K562 (cell line): ENCODE measurements around the gene TBC1D10A. TPM values are rescaled to one million over a fixed set of nuclear protein-coding genes. Genes with fewer than 3 reads are reported as not detected.

Experiments used
- ATAC-seq: fragments of 200-7000 bp; cut with Tn5 transposase; 3 replicates; pipeline ENCODE4 v1.9.1; 2020; ENCODE audit warnings: moderate library complexity
- BruUV-seq: library from RNA; stranded (reverse); fragments of 400-500 nt; replicated peaks from 2 replicates; lab custom pipeline; 2021; lab: Mats Ljungman, UMichigan
- CTCF ChIA-PET: fragments of 300-600 bp; formaldehyde crosslinking; extraction: SDS; loops from one replicate; lab custom pipeline; 2021; ENCODE audit warnings: low intra/inter-chr PET ratio; lab: Yijun Ruan, JAX
- POLR2A ChIA-PET: fragments of 300-600, 350-650 bp; sonication (Branson Sonifier 250); formaldehyde crosslinking; extraction: SDS; loops from one replicate; lab custom pipeline; 2021; ENCODE audit warnings: antibody characterized with exemption, inconsistent platforms; lab: Yijun Ruan, JAX
- DNase-seq, 4 experiments: peaks; one replicate each; pipeline versions ENCODE4 v3.0.0 to v3.0.0-alpha.2; 2011 to 2018; ENCODE audit warnings: low spot score in 3 of 4, mixed read lengths in 3 of 4; ENCODE audit errors: extremely low read depth in 1 of 4
- FAIRE-seq: peaks from 2 replicates; lab custom pipeline; 2011; peaks lifted over from hg19 to GRCh38; lab: Jason Lieb, UNC
- H2AFZ ChIP-seq: 2 replicates; pipeline ENCODE4 v1.6.0; 2011; ENCODE audit warnings: low read depth, low read length, control low read depth, inconsistent platforms
- H3K27ac ChIP-seq: fragments of 200-600 bp; 3 replicates; pipeline ENCODE4 v1.8.0; 2011; ENCODE audit warnings: low read depth, mild to moderate bottlenecking, control low read depth, inconsistent platforms, low read length, moderate library complexity, mixed read lengths; ENCODE audit errors: extremely low read depth
- H3K27me3 ChIP-seq, 2 experiments: fragments of 300-600 bp in 1 of 2; 2 replicates in 1 of 2; 3 replicates in 1 of 2; pipeline versions ENCODE4 v1.6.0 to v1.8.0; 2011; ENCODE audit warnings: inconsistent platforms in 2 of 2, low read length in 2 of 2, mild to moderate bottlenecking in 1 of 2, mixed read lengths in 1 of 2, moderate library complexity in 1 of 2; ENCODE audit not compliant: control insufficient read depth in 2 of 2, insufficient read depth in 2 of 2
- H3K36me3 ChIP-seq: fragments of 300-600 bp; 3 replicates; pipeline ENCODE4 v1.8.0; 2011; ENCODE audit warnings: mild to moderate bottlenecking, low read length, inconsistent platforms; ENCODE audit not compliant: control insufficient read depth, insufficient read depth
- H3K4me1 ChIP-seq, 2 experiments: fragments of 200-600 bp in 1 of 2; replicated peaks in 1 of 2; 2 replicates in 1 of 2; 3 replicates in 1 of 2; pipeline versions ENCODE4 v1.5.1 to v1.8.0; 2011; ENCODE audit warnings: inconsistent platforms in 2 of 2, low read length in 2 of 2, mild to moderate bottlenecking in 1 of 2, mixed read lengths in 1 of 2, moderate library complexity in 1 of 2; ENCODE audit not compliant: control insufficient read depth in 2 of 2, insufficient read depth in 2 of 2
- H3K4me2 ChIP-seq: 2 replicates; pipeline ENCODE4 v1.6.1; 2011; ENCODE audit warnings: low read length, control low read depth, inconsistent platforms, mixed read lengths; ENCODE audit not compliant: insufficient read depth
- H3K4me3 ChIP-seq: fragments of 200-600 bp; sonication (generic), shearing (Covaris generic); 2 replicates; pipeline ENCODE4 v1.5.1; 2016; ENCODE audit warnings: control low read depth, inconsistent platforms
- H3K79me2 ChIP-seq: fragments of 200-600 bp; 3 replicates; pipeline ENCODE4 v1.8.0; 2011; ENCODE audit warnings: low read length, inconsistent platforms; ENCODE audit not compliant: control insufficient read depth, insufficient read depth
- H3K9ac ChIP-seq, 2 experiments: 2 replicates each; pipeline versions ENCODE4 v1.6.0 to v1.6.1; 2011; ENCODE audit warnings: low read depth in 2 of 2, low read length in 2 of 2, control low read depth in 1 of 2, inconsistent platforms in 1 of 2, mild to moderate bottlenecking in 1 of 2, mixed read lengths in 1 of 2; ENCODE audit not compliant: insufficient read depth in 1 of 2
- H3K9me1 ChIP-seq: one replicate; pipeline ENCODE4 v1.6.0; 2011; ENCODE audit warnings: inconsistent platforms, mild to moderate bottlenecking, low read length, moderate library complexity; ENCODE audit not compliant: control insufficient read depth, insufficient read depth
- H3K9me3 ChIP-seq: replicated peaks from 2 replicates; pipeline ENCODE4 v1.5.1; 2011; ENCODE audit warnings: low read depth, low read length, inconsistent platforms; ENCODE audit not compliant: control insufficient read depth, insufficient read depth
- H4K20me1 ChIP-seq: replicated peaks from 2 replicates; pipeline ENCODE4 v1.6.1; 2011; ENCODE audit warnings: low read length, inconsistent platforms, mixed read lengths; ENCODE audit not compliant: control insufficient read depth, insufficient read depth
- CREM ChIP-seq: IDR thresholded peaks from 2 replicates; pipeline ENCODE4 v1.6.1; 2014; ENCODE audit warnings: antibody characterized with exemption, low read depth
- ETV1 ChIP-seq: fragments of 450-650 bp; conservative IDR thresholded peaks from 2 replicates; pipeline ENCODE4 v1.6.1; 2016; ENCODE audit warnings: missing genetic modification characterization, control low read depth, low read depth, missing compliant biosample characterization
- ETV6 ChIP-seq, 3 experiments: fragments of 150-350 bp in 1 of 3; sonication (generic) in 1 of 3; formaldehyde crosslinking in 1 of 3; IDR thresholded peaks; 2 replicates each; pipeline versions ENCODE4 v1.6.1 to v1.8.0; 2014 to 2022; ENCODE audit warnings: borderline replicate concordance in 2 of 3, low read depth in 2 of 3, antibody characterized with exemption in 1 of 3, low read length in 1 of 3, mild to moderate bottlenecking in 1 of 3, missing genetic modification reagents in 1 of 3
- HDAC3 ChIP-seq: fragments of 450-650 bp; IDR thresholded peaks from 2 replicates; pipeline ENCODE4 v1.6.1; 2018; ENCODE audit warnings: borderline replicate concordance, mild to moderate bottlenecking, moderate library complexity; ENCODE audit not compliant: partially characterized antibody
- HMG20B ChIP-seq: fragments of 250-450 bp; sonication (Bioruptor Pico); IDR thresholded peaks from 2 replicates; pipeline ENCODE4 v1.5.0; 2021; ENCODE audit warnings: mild to moderate bottlenecking
- RBM39 ChIP-seq: fragments of 200-400 bp; formaldehyde crosslinking; optimal IDR thresholded peaks from 2 replicates; pipeline ENCODE3; 2018; ENCODE audit warnings: low read depth, low read length
- SPI1 ChIP-seq: IDR thresholded peaks from 2 replicates; pipeline ENCODE4 v1.6.1; 2011; ENCODE audit warnings: low read depth, low read length, control low read depth, borderline replicate concordance
- ZNF431 ChIP-seq: sonication (generic); formaldehyde crosslinking; IDR thresholded peaks from 2 replicates; pipeline ENCODE4 v1.8.0; 2022; ENCODE audit warnings: mild to moderate bottlenecking, missing genetic modification reagents
- WGBS: fragments of 100-300 bp; shearing (Covaris generic); methylation state at CpG from one replicate; pipeline ENCODE4 v1.1.6; 2016; ENCODE audit warnings: low coverage, mixed read lengths; ENCODE audit not compliant: insufficient coverage; ENCODE audit errors: missing lambda C conversion rate; 5-methylcytosine and 5-hydroxymethylcytosine counted together
- in situ Hi-C: fragments of 300-500 bp; cut with MboI; formaldehyde crosslinking; loops from 4 replicates; pipeline ENCODE4 v1.15.0; 2018; ENCODE audit warnings: inconsistent platforms, mixed read lengths
- intact Hi-C: fragments of 100-400 bp; cut with micrococcal nuclease; formaldehyde crosslinking; loops from 2 replicates; pipeline ENCODE4 v1.14.2; 2022
- polyA plus RNA-seq, 8 experiments: library from polyadenylated mRNA; depleted of rRNA in 4 of 8; stranded (reverse) in 5 of 8; unstranded in 3 of 8; fragments of >200 nt; fragmentation: Nextera tagmentation in 2 of 8; fragmentation: Illumina TruSeq in 1 of 8; extraction: Ambion mirVana in 2 of 8; extraction: Trizol in 1 of 8; gene quantifications; 2 replicates each; pipeline versions ENCODE4 v1.2.1 to v1.2.3, GENCODE V29; 2011 to 2014; ENCODE audit warnings: inconsistent platforms in 1 of 8, missing spikeins in 1 of 8
- total RNA-seq, 7 experiments: library from RNA; depleted of rRNA in 6 of 7; stranded (reverse); fragments of >200 nt in 6 of 7; fragmentation: Illumina TruSeq in 2 of 7; extraction: Trizol in 2 of 7; gene quantifications; 2 replicates each; pipeline versions ENCODE4 v1.2.1 to v1.2.3, GENCODE V29; 2011 to 2021; ENCODE audit warnings: low replicate concordance in 1 of 7

The TBC1D10A gene
- total and polyA plus RNA-seq, 9 of the 15 experiments (the other 6 are each of a cell fraction or from before 2014, with no cell fraction given), result 0.13 to 10.4 (median 4.6) TPM

DNA sequence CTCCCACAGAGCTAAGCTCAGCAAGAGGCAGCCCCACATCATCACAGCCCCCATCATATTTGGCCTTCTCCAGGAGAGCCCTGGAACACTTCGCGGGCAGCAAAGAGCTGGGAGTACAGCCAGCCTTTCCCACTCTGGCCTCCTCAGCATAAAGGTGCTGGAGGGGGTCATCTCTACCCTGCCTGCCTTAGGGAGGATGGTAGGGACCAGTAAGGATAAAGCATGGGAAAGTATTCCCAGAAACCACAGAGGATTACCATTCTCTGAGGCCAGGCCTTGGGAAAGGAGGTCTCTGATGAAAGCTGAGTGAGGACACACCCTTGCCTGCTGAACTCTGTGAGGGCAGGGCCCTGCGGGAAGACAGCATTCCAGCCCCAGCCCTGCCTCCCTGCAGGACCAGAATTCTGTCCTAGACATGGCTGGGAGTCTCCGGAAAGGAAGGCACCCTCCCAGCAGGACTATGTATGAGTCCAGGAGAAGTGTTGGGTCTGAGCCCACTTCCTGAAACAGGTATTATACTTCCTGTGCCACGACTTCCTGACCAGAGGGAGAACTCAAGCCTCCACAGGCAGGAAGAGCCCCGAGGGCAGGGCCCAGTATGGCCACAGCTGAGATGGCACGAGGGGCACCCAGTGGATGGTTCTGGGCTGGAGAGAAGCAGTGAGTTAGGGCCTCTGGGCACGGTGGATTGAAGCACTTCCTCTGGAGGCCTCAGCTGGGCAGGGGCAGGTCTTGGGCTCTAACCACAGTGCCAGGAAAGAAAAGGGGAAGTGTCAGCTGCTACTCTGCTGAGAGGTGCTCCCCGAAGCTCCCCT lies 24.5 kb downstream of the TBC1D10A start:
- H3K4me2 ChIP-seq, result no peak overlapping the region
- H3K9me3 ChIP-seq, result no peaks in the 10 kb centered on the region
- no peak overlapping the region for H3K4me3 ChIP-seq
- H3K27me3 ChIP-seq, result no peaks in the 10 kb centered on the region
- peaks cover 5 to 23% of the 10 kb centered on the region in 2 experiments; a peak in 4 of 5 replicates for H3K4me1 ChIP-seq
- ChIA-PET CTCF (no interaction called here), POLR2A (interaction anchor here (0.9 to 1.0 kb wide), 2 partner anchors 11 to 12 kb away, joined by 5 to 7 read pairs; partner anchors contain the start of gene CASTOR1)
- intact Hi-C loops (no loop called here), in situ Hi-C loops (no loop called here)
- no peak overlapping the region for H2AFZ ChIP-seq
- H3K79me2 ChIP-seq, result peaks cover 10% of the 10 kb centered on the region
- peaks cover 12% of the 10 kb centered on the region; the same call in 1 of the 3 replicates for H3K36me3 ChIP-seq
- no peaks in the 10 kb centered on the region; the same call in 1 of the 2 replicates for H4K20me1 ChIP-seq
- no peak for ATAC-seq
- no peak for DNase-seq
- peak overlapping the region in 1 of 2 experiments; percentile 76; a peak in 2 of 4 replicates for H3K9ac ChIP-seq
- peak; percentile 82 for TF ChIP-seq SPI1
- no peak for TF ChIP-seq ETV6 (IDR thresholded peaks at IDR 0.05; ENCODE audit: borderline replicate concordance in 1 of 2, low read depth in 2 of 2, low read length in 1 of 2)
- TF ChIP-seq ETV6 (CRISPR knock-in tag; IDR thresholded peaks at IDR 0.05; ENCODE audit: borderline replicate concordance), result no peak
- 73% methylated on average over 7 of the region's 9 CpGs for WGBS
- H3K27ac ChIP-seq, result no peak overlapping the region
- BruUV-seq, result no TSS peak
- H3K9me1 ChIP-seq, result no peaks in the 10 kb centered on the region
- no peak for FAIRE-seq

- H3K9me1 ChIP-seq, result no peaks in the 10 kb centered on the region
- FAIRE-seq (no peak), ATAC-seq (no peak), DNase-seq (no peak)
- no peak overlapping the region for H3K9ac ChIP-seq
- no TSS peak for BruUV-seq
- H3K4me1 ChIP-seq, result no peaks in the 10 kb centered on the region
- no peaks in the 10 kb centered on the region for H4K20me1 ChIP-seq
- CTCF ChIA-PET, result no interaction called here
- in situ Hi-C loops (no loop called here), intact Hi-C loops (no loop called here)
- H3K79me2 ChIP-seq, result no peaks in the 10 kb centered on the region
- no peaks in the 10 kb centered on the region for H3K9me3 ChIP-seq
- no peak overlapping the region for H3K27ac ChIP-seq
- no peak overlapping the region for H3K4me3 ChIP-seq
- no peak for TF ChIP-seq ZNF431
- TF ChIP-seq RBM39, result no peak
- TF ChIP-seq ETV1 (tag), result no peak
- TF ChIP-seq HDAC3, result no peak
- no peak for TF ChIP-seq HMG20B (CRISPR knock-in tag)
- no peak for TF ChIP-seq CREM
- WGBS, result 87% methylated on average over 3 of the region's 13 CpGs
- no peak overlapping the region for H3K4me2 ChIP-seq
- POLR2A ChIA-PET, result no interaction called here
- no peaks in the 10 kb centered on the region for H3K27me3 ChIP-seq
- no peak overlapping the region for H2AFZ ChIP-seq
- H3K36me3 ChIP-seq, result peaks cover 13% of the 10 kb centered on the region; the same call in 2 of the 3 replicates
These were observed 27.4 kb downstream of the TBC1D10A start for GRCh38 chr22:30299322-30299721.
